SK-N-SH treated with all-trans-retinoic acid at 6 μM for 48 hours (cell line): ENCODE data around the gene SLC12A7.

Source experiments
- ARNTL ChIP-seq: fragments of 450-650 bp; formaldehyde crosslinking; IDR thresholded peaks from 2 replicates; pipeline ENCODE4 v1.5.0; 2020; ENCODE audit warnings: low read depth, mild to moderate bottlenecking, moderate library complexity, borderline replicate concordance
- CSRNP3 ChIP-seq: fragments of 250-450 bp; sonication (Bioruptor Pico); IDR thresholded peaks from 2 replicates; pipeline ENCODE4 v1.5.1; 2021; ENCODE audit warnings: mild to moderate bottlenecking, moderate library complexity
- ESRRG ChIP-seq: fragments of 250-450 bp; sonication (Bioruptor Pico); IDR thresholded peaks from 2 replicates; pipeline ENCODE4 v1.6.1; 2021; ENCODE audit warnings: mild to moderate bottlenecking
- RARB ChIP-seq: fragments of 250-450 bp; sonication (Bioruptor Pico); IDR thresholded peaks from 2 replicates; pipeline ENCODE4 v1.8.0; 2021; ENCODE audit warnings: mild to moderate bottlenecking, moderate library complexity
- TCF4 ChIP-seq: fragments of 250-450 bp; sonication (Bioruptor Pico); IDR thresholded peaks from 2 replicates; pipeline ENCODE4 v1.8.0; 2021; ENCODE audit warnings: mild to moderate bottlenecking, moderate library complexity, borderline replicate concordance
- TOX ChIP-seq: fragments of 250-450 bp; sonication (Bioruptor Pico); IDR thresholded peaks from 2 replicates; pipeline ENCODE4 v1.8.0; 2021; ENCODE audit warnings: mild to moderate bottlenecking, moderate library complexity, borderline replicate concordance
- TSHZ2 ChIP-seq: fragments of 250-450 bp; sonication (Bioruptor Pico); IDR thresholded peaks from 2 replicates; pipeline ENCODE4 v1.5.0; 2020; ENCODE audit warnings: mild to moderate bottlenecking, moderate library complexity
- ZFP3 ChIP-seq: fragments of 250-450 bp; sonication (Bioruptor Pico); IDR thresholded peaks from 2 replicates; pipeline ENCODE4 v1.5.0; 2020; ENCODE audit warnings: mild to moderate bottlenecking, moderate library complexity
- ZFP30 ChIP-seq: fragments of 450-650 bp; formaldehyde crosslinking; IDR thresholded peaks from 2 replicates; pipeline ENCODE4 v1.5.0; 2022; ENCODE audit warnings: mild to moderate bottlenecking, moderate library complexity
- TF ChIP-seq, protein P1 (sequence below): fragments of 250-450 bp; sonication (Bioruptor Pico); IDR thresholded peaks from 2 replicates; pipeline ENCODE4 v1.5.1; 2020; ENCODE audit warnings: low read depth, mild to moderate bottlenecking, moderate library complexity

DNA sequence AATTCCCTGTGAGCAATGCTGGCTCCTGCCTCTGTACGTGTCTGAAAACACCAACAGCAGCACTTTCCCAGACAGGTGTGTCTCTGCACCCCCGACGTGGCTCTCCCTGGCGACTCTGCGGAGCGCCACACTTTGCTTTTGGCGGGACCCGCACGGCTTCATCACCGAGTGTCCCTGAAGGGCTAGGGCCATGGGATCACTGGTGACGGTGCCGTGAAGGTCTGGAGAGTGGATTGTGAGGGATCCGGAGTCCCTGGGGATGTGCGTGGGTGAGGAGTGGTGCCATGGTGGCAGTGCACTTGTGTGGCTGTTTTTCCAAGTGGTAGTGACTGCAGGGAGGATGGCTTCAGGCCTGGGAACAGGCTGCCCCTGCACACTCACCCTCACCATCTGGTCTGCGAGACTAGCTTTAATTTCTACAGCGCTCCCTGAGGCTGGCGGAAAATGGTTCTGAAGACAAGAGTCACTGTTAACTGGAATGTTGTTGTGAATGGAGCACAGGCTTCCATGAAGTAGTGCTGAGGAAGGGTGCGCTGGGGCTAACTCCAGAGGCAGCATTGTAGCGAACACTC lies 100.0 kb downstream of the SLC12A7 start:
- TF ChIP-seq RARB (CRISPR knock-in tag) (no peak), TSHZ2 (no peak), ZFP3 (CRISPR knock-in tag) (no peak), TCF4 (CRISPR knock-in tag) (no peak), TOX (CRISPR knock-in tag) (no peak), CSRNP3 (CRISPR knock-in tag) (no peak), ARNTL (CRISPR knock-in tag) (no peak), ESRRG (CRISPR knock-in tag) (no peak), ZFP30 (CRISPR knock-in tag) (no peak)
- TF ChIP-seq, protein P1, sequence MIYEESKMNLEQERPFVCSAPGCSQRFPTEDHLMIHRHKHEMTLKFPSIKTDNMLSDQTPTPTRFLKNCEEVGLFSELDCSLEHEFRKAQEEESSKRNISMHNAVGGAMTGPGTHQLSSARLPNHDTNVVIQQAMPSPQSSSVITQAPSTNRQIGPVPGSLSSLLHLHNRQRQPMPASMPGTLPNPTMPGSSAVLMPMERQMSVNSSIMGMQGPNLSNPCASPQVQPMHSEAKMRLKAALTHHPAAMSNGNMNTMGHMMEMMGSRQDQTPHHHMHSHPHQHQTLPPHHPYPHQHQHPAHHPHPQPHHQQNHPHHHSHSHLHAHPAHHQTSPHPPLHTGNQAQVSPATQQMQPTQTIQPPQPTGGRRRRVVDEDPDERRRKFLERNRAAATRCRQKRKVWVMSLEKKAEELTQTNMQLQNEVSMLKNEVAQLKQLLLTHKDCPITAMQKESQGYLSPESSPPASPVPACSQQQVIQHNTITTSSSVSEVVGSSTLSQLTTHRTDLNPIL (CRISPR knock-in tag), result no peak
